Adipocyte (in vitro differentiated cells): Measurements from ENCODE around the gene DCAF17.

Experiments used
- DNase-seq: peaks from one replicate; pipeline ENCODE4 v3.0.0-alpha.2; 2015; ENCODE audit warnings: low read depth
- H3K27me3 ChIP-seq: replicated peaks from 2 replicates; pipeline ENCODE4 v1.7.0; 2013; ENCODE audit warnings: mild to moderate bottlenecking, low read length, moderate library complexity; ENCODE audit not compliant: control insufficient read depth, insufficient read depth
- H3K36me3 ChIP-seq: 2 replicates; pipeline ENCODE4 v1.7.0; 2013; ENCODE audit warnings: low read length, mild to moderate bottlenecking, moderate library complexity; ENCODE audit not compliant: control insufficient read depth, insufficient read depth, severe bottlenecking
- H3K4me1 ChIP-seq: 2 replicates; pipeline ENCODE4 v1.7.0; 2013; ENCODE audit warnings: mild to moderate bottlenecking, low read length, moderate library complexity; ENCODE audit not compliant: control insufficient read depth, insufficient read depth
- H3K4me3 ChIP-seq: 2 replicates; pipeline ENCODE4 v1.7.0; 2013; ENCODE audit warnings: mild to moderate bottlenecking, low read length, moderate library complexity
- H3K9ac ChIP-seq: 2 replicates; pipeline ENCODE4 v1.7.0; 2013; ENCODE audit warnings: mild to moderate bottlenecking, low read length, moderate library complexity
- H3K9me3 ChIP-seq: 2 replicates; pipeline ENCODE4 v1.7.0; 2013; ENCODE audit warnings: mild to moderate bottlenecking, low read length, moderate library complexity; ENCODE audit not compliant: control insufficient read depth

DCAF17 gene

GRCh38 chr2:171431677-171432167 lies 2.3 kb upstream of the DCAF17 start:
- H3K9ac ChIP-seq = no peak overlapping the region
- H3K9me3 ChIP-seq = peaks cover 8% of the 10 kb centered on the region
- H3K4me3 ChIP-seq = no peak overlapping the region
- no peak for DNase-seq
- peaks cover 17% of the 10 kb centered on the region for H3K4me1 ChIP-seq
- no peaks in the 10 kb centered on the region for H3K27me3 ChIP-seq
- H3K36me3 ChIP-seq = peaks cover 7% of the 10 kb centered on the region

- H3K36me3 ChIP-seq = peaks cover 13% of the 10 kb centered on the region
- no peaks in the 10 kb centered on the region for H3K27me3 ChIP-seq
- no peak for DNase-seq
- H3K4me1 ChIP-seq = peaks cover 17% of the 10 kb centered on the region
- H3K9me3 ChIP-seq = peaks cover 8% of the 10 kb centered on the region
- H3K9ac ChIP-seq = peak overlapping the region; percentile 98
- H3K4me3 ChIP-seq = peak overlapping the region; percentile 93
These were observed 1.6 kb upstream of the DCAF17 start for GRCh38 chr2:171432206-171432968.

- Histone ChIP-seq H3K27me3 (no peaks in the 10 kb centered on the region), H3K9me3 (peaks cover 8% of the 10 kb centered on the region), H3K4me3 (peak overlapping the region; percentile 93), H3K4me1 (peaks cover 17% of the 10 kb centered on the region), H3K9ac (peak overlapping the region; percentile 98), H3K36me3 (peaks cover 21% of the 10 kb centered on the region)
- peak; percentile 56 for DNase-seq
These were observed 860 bp upstream of the DCAF17 start for GRCh38 chr2:171432969-171433762.

- peak within 1 kb of the TSS; percentile 98 for H3K9ac ChIP-seq
- no peak for DNase-seq
- no peaks in the 10 kb centered on the region for H3K27me3 ChIP-seq
- H3K4me1 ChIP-seq = peaks cover 17% of the 10 kb centered on the region
- peaks cover 25% of the 10 kb centered on the region for H3K36me3 ChIP-seq
- peaks cover 8% of the 10 kb centered on the region for H3K9me3 ChIP-seq
- peak within 1 kb of the TSS; percentile 93 for H3K4me3 ChIP-seq
These were observed 338 bp upstream of the DCAF17 start, which contains the start of gene METTL8 for GRCh38 chr2:171433763-171434012. Gene METTL8, minus strand, starts transcription at chr2:171433990. Its CDS starts 41,805 bp downstream, at chr2:171392185.

GRCh38 chr2:171436307-171436706 lies 2.3 kb downstream of the DCAF17 start:
- no peaks in the 10 kb centered on the region for H3K27me3 ChIP-seq
- H3K9ac ChIP-seq = no peak overlapping the region
- peak overlapping the region; percentile 93 for H3K4me3 ChIP-seq
- peaks cover 8% of the 10 kb centered on the region for H3K9me3 ChIP-seq
- peak; percentile 36 for DNase-seq
- H3K36me3 ChIP-seq = peaks cover 50% of the 10 kb centered on the region
- peaks cover 17% of the 10 kb centered on the region for H3K4me1 ChIP-seq

GRCh38 chr2:171441470-171441869 lies 7.4 kb downstream of the DCAF17 start:
- no peak overlapping the region for H3K9ac ChIP-seq
- no peaks in the 10 kb centered on the region for H3K27me3 ChIP-seq
- no peaks in the 10 kb centered on the region for H3K4me1 ChIP-seq
- H3K9me3 ChIP-seq = no peaks in the 10 kb centered on the region
- peaks cover 84% of the 10 kb centered on the region for H3K36me3 ChIP-seq
- no peak for DNase-seq
- no peak overlapping the region for H3K4me3 ChIP-seq

- no peak for DNase-seq
- no peaks in the 10 kb centered on the region for H3K27me3 ChIP-seq
- H3K36me3 ChIP-seq = peaks cover 82% of the 10 kb centered on the region
- no peak overlapping the region for H3K4me3 ChIP-seq
- no peaks in the 10 kb centered on the region for H3K4me1 ChIP-seq
- no peaks in the 10 kb centered on the region for H3K9me3 ChIP-seq
- H3K9ac ChIP-seq = no peak overlapping the region
These were observed 13.6 kb downstream of the DCAF17 start for GRCh38 chr2:171447675-171448074.

GRCh38 chr2:171451074-171451473 lies 17.0 kb downstream of the DCAF17 start:
- Histone ChIP-seq H3K36me3 (peaks cover 72% of the 10 kb centered on the region), H3K9me3 (no peaks in the 10 kb centered on the region), H3K9ac (no peak overlapping the region), H3K4me3 (no peak overlapping the region), H3K4me1 (no peaks in the 10 kb centered on the region), H3K27me3 (no peaks in the 10 kb centered on the region)
- DNase-seq = no peak

GRCh38 chr2:171452773-171453172 lies 18.7 kb downstream of the DCAF17 start:
- H3K36me3 ChIP-seq = peaks cover 78% of the 10 kb centered on the region
- no peak for DNase-seq
- no peaks in the 10 kb centered on the region for H3K4me1 ChIP-seq
- no peaks in the 10 kb centered on the region for H3K27me3 ChIP-seq
- H3K9ac ChIP-seq = no peak overlapping the region
- H3K9me3 ChIP-seq = no peaks in the 10 kb centered on the region
- H3K4me3 ChIP-seq = no peak overlapping the region

GRCh38 chr2:171459498-171459897 lies 25.5 kb downstream of the DCAF17 start:
- H3K4me1 ChIP-seq = no peaks in the 10 kb centered on the region
- no peaks in the 10 kb centered on the region for H3K27me3 ChIP-seq
- H3K36me3 ChIP-seq = peaks cover 50% of the 10 kb centered on the region
- peaks cover 3% of the 10 kb centered on the region for H3K9me3 ChIP-seq
- H3K9ac ChIP-seq = no peak overlapping the region
- no peak overlapping the region for H3K4me3 ChIP-seq
- DNase-seq = no peak

GRCh38 chr2:171460537-171460936 lies 26.5 kb downstream of the DCAF17 start:
- H3K27me3 ChIP-seq = no peaks in the 10 kb centered on the region
- no peak overlapping the region for H3K9ac ChIP-seq
- H3K9me3 ChIP-seq = peaks cover 3% of the 10 kb centered on the region
- no peak overlapping the region for H3K4me3 ChIP-seq
- H3K36me3 ChIP-seq = peaks cover 45% of the 10 kb centered on the region
- no peaks in the 10 kb centered on the region for H3K4me1 ChIP-seq
- DNase-seq = no peak
